Body of pancreas (tissue), 4 donors: ENCODE data around the gene MEX3B.

Source experiments
- POLR2A ChIP-seq, 3 donors: fragments of 450-650 bp; IDR thresholded peaks; one replicate each; pipeline ENCODE4 v1.6.1; 2016; ENCODE audit warnings: antibody characterized with exemption in 3 of 3, mild to moderate bottlenecking in 2 of 3
- TF ChIP-seq, protein P1 (sequence below), 7 experiments: fragments of 450-650 bp in 4 of 7; fragments of 200-600 bp in 3 of 7; sonication (generic) in 3 of 7; IDR thresholded peaks; one replicate each; pipeline ENCODE4 v1.5.1; 2016 to 2019; ENCODE audit warnings: antibody characterized with exemption in 7 of 7

DNA sequence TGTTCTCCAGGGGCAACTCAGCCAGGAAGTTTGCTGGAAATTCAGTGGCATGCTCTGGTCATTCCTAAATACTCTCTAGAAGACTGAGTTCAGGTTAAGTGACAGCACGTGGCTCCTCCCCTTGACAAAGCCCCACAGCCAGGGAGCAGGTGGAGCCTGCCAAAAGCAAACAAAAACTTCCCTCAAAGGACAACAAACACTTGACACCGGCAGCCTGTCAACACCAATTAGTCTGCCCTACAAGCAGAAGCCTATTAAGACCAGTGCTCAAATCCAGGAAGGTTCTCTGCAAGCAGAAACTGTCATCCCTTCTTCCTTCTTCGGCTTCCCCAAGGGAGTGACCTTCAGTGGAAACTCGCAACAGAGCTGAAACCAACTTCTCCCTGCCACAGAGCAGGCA is 5.0 kb downstream of the MEX3B start:
- TF ChIP-seq, protein P1, sequence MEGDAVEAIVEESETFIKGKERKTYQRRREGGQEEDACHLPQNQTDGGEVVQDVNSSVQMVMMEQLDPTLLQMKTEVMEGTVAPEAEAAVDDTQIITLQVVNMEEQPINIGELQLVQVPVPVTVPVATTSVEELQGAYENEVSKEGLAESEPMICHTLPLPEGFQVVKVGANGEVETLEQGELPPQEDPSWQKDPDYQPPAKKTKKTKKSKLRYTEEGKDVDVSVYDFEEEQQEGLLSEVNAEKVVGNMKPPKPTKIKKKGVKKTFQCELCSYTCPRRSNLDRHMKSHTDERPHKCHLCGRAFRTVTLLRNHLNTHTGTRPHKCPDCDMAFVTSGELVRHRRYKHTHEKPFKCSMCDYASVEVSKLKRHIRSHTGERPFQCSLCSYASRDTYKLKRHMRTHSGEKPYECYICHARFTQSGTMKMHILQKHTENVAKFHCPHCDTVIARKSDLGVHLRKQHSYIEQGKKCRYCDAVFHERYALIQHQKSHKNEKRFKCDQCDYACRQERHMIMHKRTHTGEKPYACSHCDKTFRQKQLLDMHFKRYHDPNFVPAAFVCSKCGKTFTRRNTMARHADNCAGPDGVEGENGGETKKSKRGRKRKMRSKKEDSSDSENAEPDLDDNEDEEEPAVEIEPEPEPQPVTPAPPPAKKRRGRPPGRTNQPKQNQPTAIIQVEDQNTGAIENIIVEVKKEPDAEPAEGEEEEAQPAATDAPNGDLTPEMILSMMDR (IDR thresholded peaks at IDR 0.05): no peak
- no peak for TF ChIP-seq POLR2A (IDR thresholded peaks at IDR 0.05)
